ENCODE measurements around the gene CCDC13. TPM values are rescaled to one million over a fixed set of nuclear protein-coding genes. Genes with fewer than 3 reads are reported as not detected.

CCDC13 gene
- total RNA-seq, 1 experiment from 2014 or later: not detected

GRCh38 chr3:42733501-42734262 lies 39.4 kb downstream of the CCDC13 start:
- no peak for DNase-seq (ENCODE audit: low spot score)

GRCh38 chr3:42732829-42733459 lies 40.1 kb downstream of the CCDC13 start:
- DNase-seq (ENCODE audit: low spot score): no peak

- no peak for DNase-seq (ENCODE audit: low spot score)
These were observed 40.7 kb downstream of the CCDC13 start for GRCh38 chr3:42732196-42732828.

- no peak for DNase-seq (ENCODE audit: low spot score)
These were observed 41.4 kb downstream of the CCDC13 start for GRCh38 chr3:42731476-42732195.

DNA sequence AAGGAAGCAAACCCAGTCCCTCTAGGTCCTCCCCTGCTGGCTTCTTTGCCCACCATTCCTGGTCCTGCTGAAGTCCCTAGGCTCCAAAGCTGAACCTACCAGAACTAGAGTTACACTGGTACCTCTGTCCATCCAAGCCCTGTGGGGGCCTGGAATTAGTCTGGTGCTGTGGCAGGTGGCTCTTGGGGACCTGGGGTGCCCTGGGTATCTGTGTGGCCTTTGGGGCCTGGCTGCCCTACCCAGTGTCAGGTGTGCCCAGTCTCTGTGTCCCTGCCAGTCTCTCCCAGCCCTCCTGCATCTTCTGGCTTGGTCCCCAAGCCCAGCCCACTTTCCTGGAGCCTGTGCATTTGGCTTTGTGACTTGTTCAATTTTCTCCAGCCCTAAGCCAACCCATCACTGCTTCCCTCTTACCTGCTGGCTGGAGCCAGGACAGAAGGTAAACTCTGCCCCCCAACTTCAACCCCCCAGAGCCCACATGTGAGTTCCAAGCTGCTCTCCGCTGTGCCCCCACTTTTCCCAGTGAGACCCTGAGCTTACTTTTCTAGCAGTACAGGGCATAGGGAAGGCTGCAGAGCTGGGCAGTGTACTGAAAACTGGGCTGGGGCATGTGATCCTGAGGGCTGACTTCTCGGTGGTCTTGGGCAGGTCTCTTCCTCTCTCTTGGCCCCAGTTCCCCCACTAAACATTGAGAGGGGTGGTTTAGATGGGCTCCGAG lies 42.2 kb downstream of the CCDC13 start:
- no peak for DNase-seq (ENCODE audit: low spot score)

- no peak for DNase-seq (ENCODE audit: low spot score)
These were observed 42.8 kb downstream of the CCDC13 start for GRCh38 chr3:42730294-42730693.

DNA sequence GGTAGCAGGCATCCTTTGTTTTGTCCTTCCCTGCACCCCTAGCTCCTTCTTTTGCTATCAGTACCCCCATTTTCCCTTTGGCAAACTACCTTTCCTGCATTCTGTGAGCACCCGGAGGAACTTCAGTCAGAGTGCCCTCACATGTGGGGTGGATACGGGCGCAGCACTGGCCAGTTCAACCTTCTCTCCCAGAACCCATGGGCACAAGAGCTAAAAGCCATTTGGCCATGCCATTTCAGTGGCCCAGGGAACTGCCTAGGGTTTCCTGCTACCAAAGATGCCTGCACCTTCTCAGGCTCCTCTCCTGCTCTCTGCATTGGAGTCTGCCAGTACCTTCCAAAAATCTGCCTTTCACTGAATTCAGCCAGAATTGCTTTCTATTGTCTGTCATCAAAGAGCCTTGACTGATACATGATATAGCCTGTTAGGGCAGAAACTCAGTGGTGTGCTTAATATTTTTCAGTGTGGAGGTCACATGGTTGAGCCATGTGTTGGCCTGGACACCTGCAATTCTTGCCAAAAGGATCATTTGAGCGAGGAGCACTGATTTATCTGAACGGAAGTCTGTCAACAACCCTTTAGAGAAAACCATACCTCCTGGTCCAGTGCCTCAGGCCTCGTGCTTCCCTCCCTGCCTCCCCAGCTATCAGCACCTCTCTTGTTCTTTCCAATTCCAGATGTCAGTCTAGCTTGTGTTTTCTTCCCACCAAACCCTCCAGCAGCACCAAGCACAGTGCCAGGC lies 43.5 kb downstream of the CCDC13 start:
- no peak for DNase-seq (ENCODE audit: low spot score)

DNA sequence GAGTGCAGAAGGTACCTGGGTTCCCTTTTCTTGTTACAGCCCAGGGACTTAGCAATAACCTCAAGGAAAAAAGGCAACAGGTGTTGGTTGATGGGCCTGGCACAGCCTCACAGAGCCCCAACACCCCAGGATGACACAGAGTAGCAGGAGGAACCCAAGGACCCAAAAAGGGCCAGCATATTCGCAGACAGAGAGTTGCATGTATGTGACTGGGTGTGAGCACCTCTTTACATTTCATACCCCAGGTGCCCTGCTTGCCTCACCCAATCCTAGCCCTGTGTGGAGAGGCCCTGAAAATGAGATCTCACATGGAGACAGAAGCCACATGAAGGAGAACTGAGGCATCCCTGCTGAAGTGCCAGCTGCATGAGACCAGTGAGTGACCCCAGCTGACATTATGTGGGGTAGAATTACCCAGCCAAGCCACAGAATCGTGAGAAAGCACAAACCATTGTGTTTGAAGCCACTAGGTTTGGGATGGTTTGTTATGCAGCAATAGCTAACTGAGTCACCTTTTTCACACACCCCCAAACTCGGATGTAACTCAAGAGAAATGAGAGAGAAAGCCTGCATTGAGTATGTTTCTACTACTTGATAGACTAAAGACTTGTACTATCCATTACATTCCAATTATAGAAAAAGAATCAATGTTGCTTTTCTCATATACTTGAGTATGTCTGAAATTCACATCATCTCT lies 44.2 kb downstream of the CCDC13 start:
- no peak for DNase-seq (ENCODE audit: low spot score)

DNA sequence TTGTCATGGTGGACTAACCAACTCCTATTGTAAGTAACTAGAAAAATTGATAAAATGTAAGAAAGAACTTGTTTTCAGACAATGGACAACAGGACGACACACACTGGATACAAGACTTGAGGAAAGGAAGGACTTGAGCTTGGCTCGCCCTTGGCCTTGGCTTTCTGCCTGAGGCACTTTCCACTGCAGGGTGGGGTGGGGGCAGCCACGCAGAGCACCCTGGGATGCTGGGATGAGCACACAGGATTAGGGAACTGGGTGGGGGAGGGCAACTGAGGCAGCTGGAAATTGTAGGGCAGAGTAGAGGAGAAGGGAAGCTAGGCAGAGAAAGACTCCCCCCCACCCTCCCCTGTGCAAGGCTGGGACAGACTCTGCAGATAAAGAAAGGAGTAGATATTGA lies 45.0 kb downstream of the CCDC13 start:
- DNase-seq (ENCODE audit: low spot score): no peak

GRCh38 chr3:42725454-42725853 lies 47.6 kb downstream of the CCDC13 start:
- no peak for DNase-seq (ENCODE audit: low spot score)

DNA sequence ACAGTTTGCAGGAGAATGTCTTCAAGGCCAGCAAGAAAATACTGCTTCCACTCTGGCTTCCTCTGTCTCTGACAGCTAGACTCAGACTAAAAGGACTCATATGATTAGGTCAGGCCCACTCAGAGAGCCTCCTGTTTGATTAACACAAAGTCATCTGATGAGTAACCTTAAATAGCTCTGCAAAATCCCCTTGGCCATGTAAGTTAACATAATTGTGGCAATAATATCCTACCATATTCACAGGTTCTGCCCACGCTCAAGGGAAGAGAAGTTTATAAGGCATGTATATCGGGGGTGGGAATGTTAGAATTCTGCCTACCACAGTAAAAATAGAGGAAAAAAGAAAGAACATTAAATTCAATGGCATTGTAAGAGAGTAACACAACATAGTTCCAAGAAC lies 49.8 kb downstream of the CCDC13 start:
- no peak for DNase-seq (ENCODE audit: low spot score)

Small RNA genes lying within 50 kb of the gene (small RNA-seq; reads per million reads assigned to genes)
- not detected for gene CCDC13

Other genes with a start within 250 kb of the CCDC13 start
- gene SEC22C, start 191.3 kb downstream of the CCDC13 start, total RNA-seq (2014; rRNA removed; shearing (Covaris generic)): 12.3 and 12.6 TPM in 2 replicates
- 17.7 and 18.4 TPM in 2 replicates for gene SS18L2, start 182.4 kb downstream of the CCDC13 start, total RNA-seq (2014; rRNA removed; shearing (Covaris generic))
- 20.0 and 21.8 TPM in 2 replicates for gene NKTR, start 172.6 kb downstream of the CCDC13 start, total RNA-seq (2014; rRNA removed; shearing (Covaris generic))
- 1.1 TPM in 2 replicates for gene ZBTB47, start 119.6 kb downstream of the CCDC13 start, total RNA-seq (2014; rRNA removed; shearing (Covaris generic))
- gene KLHL40, start 87.7 kb downstream of the CCDC13 start, total RNA-seq (2014; rRNA removed; shearing (Covaris generic)): not detected in 2 replicates
- gene HHATL, start 70.5 kb downstream of the CCDC13 start, total RNA-seq (2014; rRNA removed; shearing (Covaris generic)): not detected in 2 replicates
- gene HIGD1A, start 31.2 kb upstream of the CCDC13 start, total RNA-seq (2014; rRNA removed; shearing (Covaris generic)): 22.5 and 32.2 TPM in 2 replicates
- gene ACKR2, start 36.2 kb upstream of the CCDC13 start, total RNA-seq (2014; rRNA removed; shearing (Covaris generic)): 0.18 TPM in 1 of 2 replicates, not detected in the other
- not detected in 2 replicates for gene CYP8B1, start 102.6 kb upstream of the CCDC13 start, total RNA-seq (2014; rRNA removed; shearing (Covaris generic))
- not detected in 2 replicates for gene ZNF662, start 132.9 kb upstream of the CCDC13 start, total RNA-seq (2014; rRNA removed; shearing (Covaris generic))
- gene GASK1A, start 206.1 kb upstream of the CCDC13 start, total RNA-seq (2014; rRNA removed; shearing (Covaris generic)): 0.18 TPM in 1 of 2 replicates, not detected in the other